GM12872 (cell line): Measurements from ENCODE around the gene NBAS.

Source experiments
- CTCF ChIP-seq: IDR thresholded peaks from 3 replicates; pipeline ENCODE4 v1.5.1; 2011; ENCODE audit warnings: low read depth, mild to moderate bottlenecking, low read length, moderate library complexity; ENCODE audit not compliant: insufficient read depth

Gene NBAS

DNA sequence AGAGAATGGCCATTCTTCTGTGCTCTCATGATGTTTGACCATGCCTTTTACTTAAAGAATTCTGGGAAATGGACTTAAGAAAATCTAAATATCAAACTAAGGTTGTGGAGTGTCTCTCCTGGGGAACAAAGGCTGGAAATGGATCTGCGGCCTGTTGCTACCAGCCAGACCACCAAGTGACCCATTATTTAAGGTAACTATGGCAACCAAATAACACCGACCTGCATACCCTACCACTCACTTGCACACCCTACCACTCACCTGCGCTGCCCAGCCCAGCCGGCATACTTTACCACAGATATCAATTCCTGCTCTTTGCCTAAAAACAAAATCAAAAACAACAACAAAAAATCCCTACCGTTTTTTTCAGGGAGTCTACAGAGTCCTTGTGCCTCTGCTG lies 203.2 kb downstream of the NBAS start:
- TF ChIP-seq CTCF = no peak

- TF ChIP-seq CTCF = no peak
These were observed 203.9 kb downstream of the NBAS start for GRCh38 chr2:15357186-15357585.

DNA sequence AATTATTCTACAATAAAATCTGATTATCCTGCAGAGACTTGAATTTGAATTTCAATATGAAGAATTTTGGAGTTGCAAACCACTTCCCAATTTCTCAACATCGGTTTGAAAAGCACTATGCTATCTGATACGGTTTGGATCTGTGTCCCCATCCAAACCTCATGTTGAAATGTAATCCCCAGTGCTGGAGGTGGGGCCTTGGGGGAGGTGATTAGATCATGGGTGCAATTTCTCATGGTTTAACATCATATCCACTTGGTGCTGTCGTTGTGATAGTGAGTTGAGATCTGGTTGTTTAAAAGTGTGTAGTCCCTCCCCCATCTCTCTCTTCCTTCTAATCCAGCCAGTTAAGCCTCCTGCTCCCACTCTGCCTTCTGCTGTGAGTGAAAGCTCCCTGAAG lies 205.7 kb downstream of the NBAS start:
- TF ChIP-seq CTCF = no peak

GRCh38 chr2:15354596-15355366 lies 206.4 kb downstream of the NBAS start:
- TF ChIP-seq CTCF = no peak

DNA sequence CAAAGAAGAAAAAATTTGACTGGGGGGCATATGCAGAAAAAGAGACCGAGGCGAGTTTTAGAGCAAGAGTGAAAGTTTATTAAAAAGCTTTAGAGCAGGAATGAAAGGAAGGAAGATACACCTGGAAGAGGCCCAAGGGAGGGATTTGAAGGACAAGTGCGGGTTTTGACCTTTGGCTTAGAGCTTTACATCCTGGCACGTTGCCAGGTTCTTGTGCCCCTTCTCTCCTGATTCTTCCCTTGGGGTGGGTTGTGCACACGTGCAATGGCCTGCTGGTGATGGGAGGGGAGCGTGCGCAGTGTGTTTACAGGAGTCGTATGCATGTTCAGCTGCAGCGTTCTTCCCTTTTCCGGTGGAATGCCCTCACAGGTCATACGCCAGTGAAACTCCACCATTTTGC lies 208.8 kb downstream of the NBAS start:
- TF ChIP-seq CTCF = no peak

- no peak for TF ChIP-seq CTCF
These were observed 212.5 kb downstream of the NBAS start for GRCh38 chr2:15348636-15349035.

GRCh38 chr2:15348045-15348444 lies 213.1 kb downstream of the NBAS start:
- no peak for TF ChIP-seq CTCF
